DND-41 (cell line): ENCODE data around the gene GOSR1.

Experiments
- EZH2 ChIP-seq: IDR thresholded peaks from 3 replicates; pipeline ENCODE4 v1.6.1; 2012; ENCODE audit warnings: borderline replicate concordance, low read depth, mild to moderate bottlenecking, moderate library complexity, low read length, inconsistent platforms; ENCODE audit not compliant: severe bottlenecking
- TF ChIP-seq, protein P1 (sequence below): IDR thresholded peaks from 2 replicates; pipeline ENCODE4 v1.5.1; 2012; ENCODE audit warnings: borderline replicate concordance, low read length, moderate library complexity, mild to moderate bottlenecking; ENCODE audit not compliant: poor library complexity, severe bottlenecking; ENCODE audit errors: extremely low read depth

DNA sequence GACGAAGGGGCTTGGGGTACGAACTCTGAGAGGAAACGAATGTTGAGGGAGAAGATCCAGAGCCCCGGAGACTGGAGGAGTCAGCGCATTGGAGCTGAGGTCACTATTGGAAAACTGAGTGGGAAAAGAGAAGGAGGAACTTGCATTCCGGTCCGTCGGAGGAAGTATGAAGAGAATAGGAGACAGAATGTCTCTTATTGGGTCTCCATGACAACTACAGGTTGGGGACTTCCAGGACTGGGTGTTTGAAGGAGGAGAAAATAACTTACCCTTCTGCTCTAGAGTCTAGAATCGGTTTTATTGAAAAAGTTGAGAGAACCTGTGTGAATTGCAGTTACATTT lies 537 bp downstream of the GOSR1 start:
- TF ChIP-seq, protein P1, sequence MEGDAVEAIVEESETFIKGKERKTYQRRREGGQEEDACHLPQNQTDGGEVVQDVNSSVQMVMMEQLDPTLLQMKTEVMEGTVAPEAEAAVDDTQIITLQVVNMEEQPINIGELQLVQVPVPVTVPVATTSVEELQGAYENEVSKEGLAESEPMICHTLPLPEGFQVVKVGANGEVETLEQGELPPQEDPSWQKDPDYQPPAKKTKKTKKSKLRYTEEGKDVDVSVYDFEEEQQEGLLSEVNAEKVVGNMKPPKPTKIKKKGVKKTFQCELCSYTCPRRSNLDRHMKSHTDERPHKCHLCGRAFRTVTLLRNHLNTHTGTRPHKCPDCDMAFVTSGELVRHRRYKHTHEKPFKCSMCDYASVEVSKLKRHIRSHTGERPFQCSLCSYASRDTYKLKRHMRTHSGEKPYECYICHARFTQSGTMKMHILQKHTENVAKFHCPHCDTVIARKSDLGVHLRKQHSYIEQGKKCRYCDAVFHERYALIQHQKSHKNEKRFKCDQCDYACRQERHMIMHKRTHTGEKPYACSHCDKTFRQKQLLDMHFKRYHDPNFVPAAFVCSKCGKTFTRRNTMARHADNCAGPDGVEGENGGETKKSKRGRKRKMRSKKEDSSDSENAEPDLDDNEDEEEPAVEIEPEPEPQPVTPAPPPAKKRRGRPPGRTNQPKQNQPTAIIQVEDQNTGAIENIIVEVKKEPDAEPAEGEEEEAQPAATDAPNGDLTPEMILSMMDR: no peak
- no peak for TF ChIP-seq EZH2
